SU-DHL-6 (cell line): ENCODE data around the gene ACOX3.

ENCODE experiments used
- EZH2phosphoT487 ChIP-seq: fragments of 200-600 bp; sonication (generic), shearing (Covaris generic); conservative IDR thresholded peaks from 2 replicates; pipeline ENCODE4 v1.6.1; 2018; ENCODE audit warnings: mild to moderate bottlenecking, antibody characterized with exemption, low read length, moderate library complexity, mixed read lengths
- TF ChIP-seq, protein P1 (sequence below): fragments of 200-600 bp; sonication (generic); IDR thresholded peaks from one replicate; pipeline ENCODE4 v1.5.1; 2017; ENCODE audit warnings: antibody characterized with exemption, mild to moderate bottlenecking, low read length, moderate library complexity; ENCODE audit not compliant: insufficient read depth, poor library complexity, severe bottlenecking

DNA sequence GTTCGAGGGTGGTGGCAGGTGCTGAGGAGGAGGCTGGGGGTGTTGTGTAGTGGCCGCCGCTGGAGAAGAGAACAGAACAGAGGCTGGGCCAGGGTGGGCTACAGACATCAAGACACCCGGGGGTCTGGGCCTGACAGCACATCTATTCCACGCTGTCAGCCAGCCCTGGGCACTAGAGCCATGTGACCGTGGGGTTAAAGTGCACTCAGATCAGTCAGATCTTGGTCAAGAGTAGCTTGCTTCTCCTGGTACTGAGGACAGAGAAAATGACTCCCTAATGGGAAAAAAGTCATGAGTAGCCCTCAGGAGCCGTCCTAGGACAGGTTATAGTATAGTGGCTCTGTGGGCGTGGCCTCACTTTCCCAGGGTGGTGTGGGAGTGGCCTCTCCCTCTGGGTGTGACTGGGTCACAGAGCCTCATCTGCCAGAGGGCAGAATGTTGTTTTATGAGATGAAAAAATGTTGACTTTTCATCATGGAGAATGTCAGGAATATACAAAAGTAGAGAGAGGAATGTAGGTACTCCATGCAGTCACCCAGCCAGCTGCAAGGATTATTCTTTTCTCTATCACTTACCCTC is 19.4 kb upstream of the ACOX3 start:
- TF ChIP-seq, protein P1, sequence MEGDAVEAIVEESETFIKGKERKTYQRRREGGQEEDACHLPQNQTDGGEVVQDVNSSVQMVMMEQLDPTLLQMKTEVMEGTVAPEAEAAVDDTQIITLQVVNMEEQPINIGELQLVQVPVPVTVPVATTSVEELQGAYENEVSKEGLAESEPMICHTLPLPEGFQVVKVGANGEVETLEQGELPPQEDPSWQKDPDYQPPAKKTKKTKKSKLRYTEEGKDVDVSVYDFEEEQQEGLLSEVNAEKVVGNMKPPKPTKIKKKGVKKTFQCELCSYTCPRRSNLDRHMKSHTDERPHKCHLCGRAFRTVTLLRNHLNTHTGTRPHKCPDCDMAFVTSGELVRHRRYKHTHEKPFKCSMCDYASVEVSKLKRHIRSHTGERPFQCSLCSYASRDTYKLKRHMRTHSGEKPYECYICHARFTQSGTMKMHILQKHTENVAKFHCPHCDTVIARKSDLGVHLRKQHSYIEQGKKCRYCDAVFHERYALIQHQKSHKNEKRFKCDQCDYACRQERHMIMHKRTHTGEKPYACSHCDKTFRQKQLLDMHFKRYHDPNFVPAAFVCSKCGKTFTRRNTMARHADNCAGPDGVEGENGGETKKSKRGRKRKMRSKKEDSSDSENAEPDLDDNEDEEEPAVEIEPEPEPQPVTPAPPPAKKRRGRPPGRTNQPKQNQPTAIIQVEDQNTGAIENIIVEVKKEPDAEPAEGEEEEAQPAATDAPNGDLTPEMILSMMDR, result no peak
- TF ChIP-seq EZH2phosphoT487, result no peak
